IPS-18c (cell line): Measurements from ENCODE around the gene TP63.

ENCODE experiments used
- H3K4me3 ChIP-seq: 2 replicates; pipeline ENCODE4 v1.7.0; 2013; ENCODE audit warnings: low read depth, mild to moderate bottlenecking, low read length, moderate library complexity; ENCODE audit not compliant: insufficient read depth
- H3K9me3 ChIP-seq: one replicate; pipeline ENCODE4 v1.6.1; 2013; ENCODE audit warnings: mild to moderate bottlenecking, low read length, moderate library complexity; ENCODE audit not compliant: control insufficient read depth, insufficient read depth

Gene TP63

DNA sequence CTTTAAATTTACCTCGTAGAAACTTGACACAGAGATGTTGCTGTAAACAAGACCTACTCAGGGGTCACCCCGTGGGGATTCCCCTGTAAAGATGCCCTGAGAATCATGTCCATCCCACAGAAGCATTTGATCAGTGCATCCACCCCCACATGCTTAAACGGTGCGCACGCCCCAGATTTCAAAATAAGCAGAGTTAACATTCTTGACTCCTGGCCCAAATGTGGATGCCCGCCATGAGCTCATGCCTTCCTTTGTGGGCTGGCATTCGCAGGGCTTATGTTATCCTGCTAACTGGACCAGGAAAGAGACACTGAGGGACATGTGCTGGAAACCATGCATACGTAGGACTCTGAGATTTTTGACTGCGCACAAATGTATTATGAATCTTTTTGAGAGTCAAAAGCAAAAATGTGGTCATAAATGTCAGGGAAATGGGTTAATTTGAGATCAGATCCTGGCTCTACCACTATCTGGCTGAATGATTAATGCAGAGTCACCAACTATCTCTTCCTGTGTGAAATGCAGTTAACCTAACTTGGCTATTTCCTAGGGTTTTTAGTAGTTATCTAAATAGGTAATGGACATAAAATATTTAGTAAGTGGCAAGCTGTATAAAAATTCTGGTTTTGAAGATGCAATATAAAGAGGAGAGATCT is 9.1 kb upstream of the TP63 start:
- no peak overlapping the region for H3K4me3 ChIP-seq
- H3K9me3 ChIP-seq: no peaks in the 10 kb centered on the region

DNA sequence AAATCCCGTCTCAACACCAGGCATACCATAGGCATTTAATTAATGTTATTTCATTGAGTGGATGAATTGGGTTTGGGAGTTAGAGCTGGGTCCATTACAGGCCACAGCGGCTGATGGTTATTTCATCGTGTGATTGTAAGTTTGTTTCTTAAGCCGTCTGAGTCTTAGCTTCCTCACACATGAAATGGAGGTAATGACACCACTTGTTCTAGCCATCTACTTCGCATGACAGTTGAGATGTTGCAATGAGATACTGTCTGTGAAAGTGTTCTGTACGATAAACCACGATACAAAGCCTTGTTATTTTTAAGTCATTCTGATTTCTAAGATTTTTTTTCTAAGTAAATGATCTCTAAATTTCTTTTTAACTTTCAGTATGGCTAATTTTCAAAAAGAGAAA is 8.6 kb upstream of the TP63 start:
- no peaks in the 10 kb centered on the region for H3K9me3 ChIP-seq
- H3K4me3 ChIP-seq: no peak overlapping the region

- H3K9me3 ChIP-seq: no peaks in the 10 kb centered on the region
- H3K4me3 ChIP-seq: no peak overlapping the region
Measured at GRCh38 chr3:189624130-189624529, 7.1 kb upstream of the TP63 start.

DNA sequence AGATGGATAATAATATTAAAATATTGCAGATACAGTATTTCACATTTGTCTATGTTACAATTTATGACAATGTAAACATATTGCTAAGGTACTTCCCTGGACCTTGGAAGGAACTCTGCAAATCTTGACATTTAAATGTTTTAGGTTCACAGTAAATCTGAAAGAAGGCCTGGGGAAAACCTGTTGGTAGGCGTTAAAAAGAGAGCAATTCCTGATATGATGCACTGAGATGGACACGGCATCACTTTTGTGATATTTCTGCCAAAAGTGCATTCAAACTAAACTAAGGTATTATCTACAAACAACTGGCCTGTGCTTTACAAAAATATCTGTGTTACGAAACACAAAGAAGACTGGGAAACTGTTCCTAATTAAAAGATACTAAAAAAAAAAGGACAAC is 6.1 kb upstream of the TP63 start:
- no peaks in the 10 kb centered on the region for H3K9me3 ChIP-seq
- no peak overlapping the region for H3K4me3 ChIP-seq

- Histone ChIP-seq H3K9me3 (no peaks in the 10 kb centered on the region), H3K4me3 (no peak overlapping the region)
Measured at GRCh38 chr3:189625572-189625971, 5.6 kb upstream of the TP63 start.

DNA sequence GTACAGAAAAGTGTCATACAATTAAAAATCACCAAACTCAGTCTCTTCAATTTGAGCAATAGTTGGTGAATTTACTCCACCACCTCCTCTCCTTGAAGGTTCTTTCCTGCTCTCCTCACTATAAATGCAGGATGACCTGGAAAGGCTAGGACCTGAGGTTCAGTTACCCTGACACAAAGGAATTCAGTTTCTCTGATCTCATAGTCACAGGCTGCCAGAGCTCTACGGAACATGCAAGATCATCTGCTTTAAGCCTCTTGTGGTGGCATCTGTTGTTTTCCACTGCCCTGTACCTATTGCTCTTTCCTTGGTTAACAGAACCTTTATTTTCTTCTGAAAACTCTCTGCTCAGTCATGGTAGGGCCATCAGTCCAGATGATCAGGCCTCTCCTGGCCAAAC is 4.9 kb upstream of the TP63 start:
- H3K4me3 ChIP-seq: no peak overlapping the region

GRCh38 chr3:189629803-189630455 is 1.3 kb upstream of the TP63 start:
- Histone ChIP-seq H3K4me3 (no peak overlapping the region), H3K9me3 (no peaks in the 10 kb centered on the region)

More for the DNA sequence above, 4.9 kb upstream of the TP63 start:
- no peaks in the 10 kb centered on the region for H3K9me3 ChIP-seq

GRCh38 chr3:189630767-189631372 is 319 bp upstream of the TP63 start:
- H3K4me3 ChIP-seq: no peak overlapping the region
- no peaks in the 10 kb centered on the region for H3K9me3 ChIP-seq

DNA sequence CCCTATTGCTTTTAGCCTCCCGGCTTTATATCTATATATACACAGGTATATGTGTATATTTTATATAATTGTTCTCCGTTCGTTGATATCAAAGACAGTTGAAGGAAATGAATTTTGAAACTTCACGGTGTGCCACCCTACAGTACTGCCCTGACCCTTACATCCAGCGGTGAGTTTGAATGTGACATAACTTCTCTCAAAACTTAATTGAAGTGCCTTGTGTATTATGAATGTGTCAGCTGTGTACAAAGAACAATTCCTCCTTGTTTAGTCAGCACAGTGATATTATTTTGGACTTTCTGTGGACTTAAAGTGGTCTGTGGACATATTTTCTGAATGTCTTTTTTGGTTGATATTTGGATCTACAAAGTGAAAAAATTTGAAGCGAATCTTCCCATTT is 220 bp downstream of the TP63 start:
- no peak overlapping the region for H3K4me3 ChIP-seq
- no peaks in the 10 kb centered on the region for H3K9me3 ChIP-seq

DNA sequence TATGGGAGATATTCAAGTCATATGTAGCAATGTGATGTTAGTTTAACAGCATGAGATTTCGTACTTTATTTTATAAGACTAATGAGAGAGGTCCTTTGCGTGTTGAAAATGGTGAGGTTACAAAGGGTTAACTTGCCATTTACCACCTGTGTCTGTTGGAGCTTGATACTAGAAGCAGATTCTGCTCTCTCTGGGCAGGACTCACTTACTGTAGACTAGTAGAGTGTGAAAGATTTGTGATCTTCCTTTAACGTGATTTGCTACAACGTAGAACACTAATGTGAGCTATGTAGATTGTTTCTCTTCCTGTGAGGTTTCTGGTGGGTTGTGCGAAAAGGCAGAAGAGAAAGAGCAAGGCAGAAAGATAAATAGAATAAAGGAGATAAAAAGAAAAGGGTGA is 1.1 kb downstream of the TP63 start:
- no peak overlapping the region for H3K4me3 ChIP-seq
- H3K9me3 ChIP-seq: no peaks in the 10 kb centered on the region

DNA sequence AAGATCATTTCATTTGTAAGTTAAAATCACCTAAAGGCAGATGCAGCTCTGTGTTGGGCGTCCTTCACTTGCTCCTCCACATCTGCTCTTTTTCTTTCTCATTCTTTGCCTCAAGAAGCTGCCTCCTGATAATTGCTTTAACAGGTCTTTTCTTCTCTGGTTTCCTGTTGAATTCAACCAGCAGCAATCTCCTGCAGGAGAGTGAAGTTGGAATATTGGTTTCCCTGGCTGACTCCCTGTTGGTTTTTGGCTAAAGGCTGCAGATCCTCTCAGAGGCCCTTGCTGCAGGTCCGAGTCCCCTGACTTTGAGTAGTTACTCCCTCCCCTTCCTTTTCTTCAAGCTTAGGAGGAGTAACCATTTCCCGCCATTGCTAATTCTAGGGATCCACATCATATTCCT is 4.2 kb downstream of the TP63 start:
- Histone ChIP-seq H3K4me3 (no peak overlapping the region), H3K9me3 (no peaks in the 10 kb centered on the region)

DNA sequence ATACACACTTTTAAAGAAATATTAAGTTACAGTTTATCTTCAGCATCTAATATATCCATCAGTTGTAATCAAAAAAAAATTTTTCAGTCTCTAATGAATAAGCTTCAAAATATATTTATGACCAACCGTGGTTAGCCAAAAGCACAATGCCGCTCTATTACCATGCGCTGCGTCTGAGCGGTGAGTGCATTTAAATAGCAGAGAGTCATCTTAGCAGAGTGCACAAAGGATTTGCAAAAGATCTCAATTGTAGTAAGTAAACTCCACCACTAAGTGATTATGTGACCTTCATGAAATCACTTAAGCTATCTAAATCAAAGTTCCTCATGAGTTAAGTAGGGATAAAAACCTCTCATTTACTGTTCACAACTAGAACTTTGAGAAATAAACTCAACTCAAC is 4.9 kb downstream of the TP63 start:
- no peaks in the 10 kb centered on the region for H3K9me3 ChIP-seq
- H3K4me3 ChIP-seq: no peak overlapping the region

GRCh38 chr3:189637750-189638149 is 6.6 kb downstream of the TP63 start:
- no peak overlapping the region for H3K4me3 ChIP-seq
- H3K9me3 ChIP-seq: no peaks in the 10 kb centered on the region

DNA sequence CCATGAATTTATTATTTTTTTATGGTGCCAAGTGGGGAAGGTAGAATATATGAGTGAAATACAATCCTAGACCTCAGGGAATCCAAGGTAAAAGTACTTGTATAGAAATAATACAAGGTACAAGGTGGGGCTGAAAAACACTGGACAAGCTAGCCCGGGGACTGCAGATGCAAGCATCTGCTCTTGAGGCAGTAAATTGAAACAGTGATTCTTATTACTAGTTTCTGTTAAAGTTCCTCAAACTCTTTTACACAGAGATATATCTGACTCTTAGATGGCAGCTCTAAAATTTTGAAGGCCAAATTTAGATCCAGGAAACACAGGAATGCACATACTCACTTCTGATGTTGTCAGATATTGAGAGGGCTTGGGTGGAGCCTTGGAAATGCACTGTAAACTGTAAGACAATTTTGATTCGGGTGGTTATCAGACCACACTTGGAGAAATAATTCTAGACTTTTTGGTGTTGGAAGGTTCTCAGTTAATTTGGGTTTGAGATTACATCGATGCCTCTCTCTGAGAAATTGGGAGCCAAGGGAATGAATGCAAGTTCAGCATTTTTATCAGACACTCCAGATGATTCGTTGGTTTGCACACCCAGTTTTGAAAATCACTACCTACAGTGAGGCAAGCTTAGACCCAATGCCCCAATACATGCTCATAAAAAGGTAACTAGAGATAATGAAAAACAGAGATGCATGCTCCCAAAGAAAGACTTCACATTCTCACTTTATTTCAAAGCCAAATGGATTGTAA is 7.3 kb downstream of the TP63 start:
- H3K9me3 ChIP-seq: no peaks in the 10 kb centered on the region
- no peak overlapping the region for H3K4me3 ChIP-seq

- Histone ChIP-seq H3K9me3 (no peaks in the 10 kb centered on the region), H3K4me3 (no peak overlapping the region)
Measured at GRCh38 chr3:189641776-189642175, 10.6 kb downstream of the TP63 start.

- Histone ChIP-seq H3K9me3 (no peaks in the 10 kb centered on the region), H3K4me3 (no peak overlapping the region)
Measured at GRCh38 chr3:189646853-189647542, 15.8 kb downstream of the TP63 start.

- Histone ChIP-seq H3K4me3 (no peak overlapping the region), H3K9me3 (no peaks in the 10 kb centered on the region)
Measured at GRCh38 chr3:189652042-189652441, 20.9 kb downstream of the TP63 start.
